Fibroblast of upper back skin (primary cell): ENCODE data around the gene ELL.

ENCODE experiments used
- DNase-seq: peaks from one replicate; pipeline ENCODE4 v3.0.0-alpha.2; 2013

Gene ELL

DNA sequence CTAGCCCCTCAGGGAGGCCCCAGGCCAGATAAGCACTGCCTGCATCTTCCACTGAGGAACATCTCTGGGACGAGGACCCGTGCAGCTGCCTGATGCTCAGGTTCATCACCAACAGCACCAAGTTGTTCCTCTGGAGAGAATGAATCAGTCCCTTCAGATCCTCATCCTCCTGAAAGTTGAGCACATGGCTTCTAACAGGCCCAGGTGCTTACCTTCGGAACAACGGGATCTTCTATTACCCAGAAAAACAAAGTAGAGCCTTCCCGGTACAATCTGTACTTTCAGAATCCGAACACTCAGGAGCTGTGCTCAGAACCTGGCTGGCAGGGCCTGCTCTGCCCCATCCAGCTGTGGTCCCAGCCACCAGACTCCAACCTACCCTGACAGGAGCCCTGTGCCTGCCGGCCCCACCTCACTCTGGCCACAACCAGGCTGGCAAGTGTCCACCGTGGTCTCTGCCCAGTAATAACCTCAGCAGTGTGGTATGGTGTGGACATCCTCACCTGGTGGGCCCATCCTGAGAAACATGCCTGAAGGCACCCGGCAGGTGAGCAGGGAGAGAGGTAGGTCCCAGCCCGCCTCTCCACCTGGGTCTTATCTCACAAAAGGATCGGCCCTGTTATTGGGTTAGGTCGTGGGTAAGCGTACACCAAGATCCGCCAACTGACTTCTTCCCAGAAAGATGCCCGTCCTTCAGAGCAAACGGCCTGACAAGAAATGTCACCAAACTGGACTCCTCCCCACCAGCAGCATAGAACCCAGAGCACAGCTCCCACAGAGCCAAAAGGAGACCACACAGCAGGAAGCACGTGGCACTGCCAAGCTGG is 34.1 kb downstream of the ELL start:
- DNase-seq: no peak

GRCh38 chr19:18486746-18487145 is 35.1 kb downstream of the ELL start:
- DNase-seq: no peak

DNA sequence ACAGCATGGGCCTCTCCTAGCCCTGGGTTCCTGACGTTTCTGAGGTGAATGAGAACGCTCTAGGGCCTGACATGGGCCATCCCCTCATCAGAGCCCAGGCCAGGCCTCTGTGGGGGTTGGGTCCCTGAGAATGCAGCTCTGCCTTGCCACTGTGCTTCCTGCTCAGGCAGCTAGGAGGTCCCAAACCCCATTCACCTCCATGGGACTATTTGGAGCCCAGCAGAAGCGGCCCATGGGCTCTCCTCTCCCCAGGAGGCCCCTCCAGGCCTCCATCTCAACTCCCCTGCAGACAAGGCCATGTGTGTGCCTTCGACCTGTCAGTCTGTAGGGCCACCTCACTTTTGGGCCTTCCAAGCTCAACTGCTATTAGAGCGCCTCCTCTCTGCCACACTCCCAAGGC is 36.9 kb downstream of the ELL start:
- DNase-seq: no peak

DNA sequence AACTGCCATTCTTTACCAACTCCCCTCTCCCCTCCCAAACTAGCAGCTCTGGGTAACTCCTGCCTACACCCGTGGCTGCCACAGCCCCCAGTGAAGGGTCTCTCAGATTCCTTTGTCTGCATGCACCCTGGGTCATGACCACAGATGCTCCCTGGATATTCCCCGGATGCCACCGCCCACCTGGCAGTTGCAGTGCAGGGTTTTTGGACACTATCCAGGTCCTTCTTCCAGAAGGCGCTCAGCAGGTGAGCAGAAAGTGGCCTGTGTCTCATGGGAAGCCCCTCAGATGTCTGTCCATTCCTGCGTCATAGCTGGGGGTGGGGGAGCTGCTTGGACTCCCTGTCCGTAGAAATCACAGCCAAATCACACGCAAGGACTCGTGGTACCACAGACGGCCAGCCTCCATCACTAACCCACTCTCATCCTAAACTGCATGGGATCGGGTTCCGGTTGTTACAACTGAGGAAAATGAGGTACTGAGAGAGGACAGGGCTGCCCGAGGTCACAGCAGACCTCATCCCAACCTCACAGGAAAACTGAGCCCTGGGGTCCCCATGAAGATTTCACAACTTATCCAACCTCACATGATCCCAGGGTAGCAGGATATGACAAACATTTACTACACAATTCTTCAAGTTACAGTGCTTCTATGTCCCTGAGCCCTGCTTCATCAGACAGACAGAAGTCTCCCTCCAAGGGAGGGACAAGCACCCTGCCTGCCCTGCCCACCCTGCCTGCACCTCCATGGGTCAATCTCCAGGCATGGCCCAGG is 38.6 kb downstream of the ELL start:
- no peak for DNase-seq

- DNase-seq: no peak
These were observed 40.2 kb downstream of the ELL start for GRCh38 chr19:18481505-18482222.

DNA sequence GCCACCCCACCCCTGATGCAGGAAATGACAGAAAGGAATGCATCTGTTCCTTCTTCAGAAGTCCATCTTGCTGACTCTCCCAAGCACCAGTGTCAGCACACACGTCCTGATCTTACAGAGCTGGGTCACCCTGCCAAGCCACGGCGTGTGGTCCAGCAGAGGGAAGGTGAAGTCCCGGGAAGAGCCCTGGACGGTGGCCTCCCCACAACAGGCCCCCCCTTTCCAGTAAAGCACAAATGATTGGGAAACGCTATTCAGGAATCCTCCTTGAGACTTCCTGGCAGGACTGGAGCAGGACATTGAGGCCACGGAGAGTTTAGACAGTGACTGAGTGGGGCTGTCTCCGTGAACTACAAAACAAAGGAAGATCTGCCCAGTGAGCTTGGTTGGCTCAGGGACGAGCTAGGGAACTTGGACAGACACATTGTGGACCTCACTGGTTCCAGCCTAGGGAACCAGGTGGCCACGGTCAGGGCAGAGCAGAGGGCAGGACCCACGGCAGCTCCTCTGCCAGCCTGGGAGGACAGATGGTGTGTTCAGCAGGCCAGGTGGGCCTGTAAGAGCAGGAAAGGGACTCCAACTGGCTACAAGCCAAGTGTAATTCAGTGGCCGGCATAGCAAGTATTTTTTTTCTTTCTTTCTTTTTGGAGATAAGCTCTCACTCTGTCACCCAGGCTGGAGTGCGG is 41.7 kb downstream of the ELL start:
- DNase-seq: peak; percentile 55

DNA sequence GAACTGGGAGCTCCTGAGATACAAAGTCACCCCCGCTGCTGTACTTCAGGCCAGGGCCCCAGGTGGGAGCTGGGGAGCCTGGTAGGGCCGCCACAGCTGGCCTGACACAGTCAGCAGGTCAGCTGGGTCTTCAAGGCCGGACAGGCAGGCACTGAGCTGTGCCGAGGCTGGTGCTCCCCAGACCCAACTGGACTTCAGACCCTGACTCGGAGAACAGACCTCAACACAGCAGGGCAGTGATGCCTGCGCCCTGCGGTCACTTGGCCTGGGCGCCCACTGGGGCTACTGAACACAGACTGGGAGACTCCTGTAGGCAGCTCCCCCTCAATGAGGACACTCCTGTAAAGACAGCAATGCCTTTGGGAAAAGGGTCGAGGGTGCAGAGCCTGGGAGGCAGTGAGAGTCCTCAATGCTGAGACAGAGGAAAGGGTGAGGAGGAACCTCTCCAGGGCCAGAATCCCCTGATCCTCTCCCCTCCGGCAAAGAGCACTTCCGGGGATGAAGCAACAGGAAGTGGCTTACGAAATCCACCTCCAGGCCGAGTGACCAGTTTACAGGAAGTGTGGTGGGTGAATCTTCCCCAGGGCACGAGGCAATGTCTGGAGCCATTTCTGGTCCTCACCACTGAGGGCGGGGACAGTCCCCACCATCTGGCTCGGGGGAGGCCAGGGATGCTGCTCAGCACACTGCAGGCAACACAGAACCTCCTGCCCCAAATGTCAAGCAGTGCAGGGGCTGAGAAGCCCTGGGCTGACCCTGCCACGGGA is 43.1 kb downstream of the ELL start:
- peak; percentile 85 for DNase-seq

DNA sequence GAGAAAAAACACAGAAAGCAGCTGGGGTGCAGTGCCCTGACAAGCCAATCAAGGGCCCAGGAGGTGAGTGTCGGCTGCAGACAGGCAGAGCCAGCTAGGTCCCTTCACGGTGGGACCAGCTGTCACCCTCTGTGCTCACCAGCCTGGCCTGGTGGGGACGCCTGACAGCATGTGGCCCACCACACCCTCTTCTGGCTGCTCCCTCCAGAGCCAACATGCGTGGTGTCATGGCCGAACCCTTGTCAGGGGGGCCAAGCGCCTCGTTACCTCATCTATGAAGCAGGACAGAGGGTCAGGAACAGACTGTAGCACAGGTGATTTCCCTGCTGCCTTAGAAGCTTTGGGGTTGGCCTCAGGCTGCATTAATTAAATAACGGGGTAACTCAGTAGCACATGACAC is 43.9 kb downstream of the ELL start:
- DNase-seq: no peak

GRCh38 chr19:18477042-18477779 is 44.7 kb downstream of the ELL start:
- peak; percentile 9 for DNase-seq

GRCh38 chr19:18476507-18477041 is 45.3 kb downstream of the ELL start:
- DNase-seq: no peak

GRCh38 chr19:18475762-18476331 is 46.0 kb downstream of the ELL start:
- no peak for DNase-seq

GRCh38 chr19:18475004-18475453 is 46.8 kb downstream of the ELL start:
- DNase-seq: no peak

DNA sequence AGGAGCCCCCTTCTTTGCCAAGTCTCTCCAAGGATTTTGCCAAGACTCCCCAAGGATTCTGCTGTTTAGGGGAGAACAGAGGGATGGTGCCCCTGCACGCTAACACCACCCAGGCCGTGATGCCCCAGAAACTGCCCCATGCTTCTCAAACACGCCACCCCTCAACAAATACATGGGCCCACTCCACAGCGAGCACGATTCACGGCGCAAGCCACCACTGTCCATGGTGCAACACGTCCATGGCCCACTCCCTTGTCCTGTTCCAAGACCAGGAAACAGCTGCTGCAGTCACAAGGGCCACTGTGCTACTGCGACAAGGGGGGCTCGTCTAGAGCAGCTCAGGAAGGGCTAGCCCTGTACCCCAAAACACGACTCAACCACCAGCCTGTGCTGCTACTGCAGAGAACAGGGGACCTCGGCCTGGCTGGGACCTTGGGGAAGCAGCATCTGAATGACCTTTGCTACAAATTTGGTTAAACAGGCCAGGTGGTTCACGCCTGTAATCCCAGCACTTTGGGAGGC is 47.4 kb downstream of the ELL start:
- no peak for DNase-seq

DNA sequence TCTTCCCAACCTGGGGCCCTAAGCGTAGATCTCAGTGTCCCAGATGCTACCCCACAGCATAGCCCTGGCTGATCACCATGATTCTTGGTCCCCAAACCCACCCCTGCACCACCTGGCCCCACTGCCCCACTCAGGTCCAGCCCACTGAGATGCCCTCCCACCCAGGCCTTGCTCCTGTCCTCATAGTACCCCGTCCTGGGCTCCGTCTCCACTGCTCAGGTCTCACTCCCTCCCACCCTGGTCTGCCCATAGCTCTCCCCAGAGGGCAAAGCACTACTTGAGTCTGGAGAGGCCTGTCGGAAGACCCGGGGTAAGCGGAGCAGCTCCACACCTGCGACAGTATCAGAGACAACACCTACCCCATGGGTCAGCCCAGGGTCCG is 48.2 kb downstream of the ELL start:
- no peak for DNase-seq

GRCh38 chr19:18473003-18473705 is 48.7 kb downstream of the ELL start:
- DNase-seq: no peak

- DNase-seq: no peak
These were observed 51.1 kb downstream of the ELL start for GRCh38 chr19:18470787-18471186.

- peak; percentile 49 for DNase-seq
These were observed 52.6 kb downstream of the ELL start for GRCh38 chr19:18469069-18469846.

DNA sequence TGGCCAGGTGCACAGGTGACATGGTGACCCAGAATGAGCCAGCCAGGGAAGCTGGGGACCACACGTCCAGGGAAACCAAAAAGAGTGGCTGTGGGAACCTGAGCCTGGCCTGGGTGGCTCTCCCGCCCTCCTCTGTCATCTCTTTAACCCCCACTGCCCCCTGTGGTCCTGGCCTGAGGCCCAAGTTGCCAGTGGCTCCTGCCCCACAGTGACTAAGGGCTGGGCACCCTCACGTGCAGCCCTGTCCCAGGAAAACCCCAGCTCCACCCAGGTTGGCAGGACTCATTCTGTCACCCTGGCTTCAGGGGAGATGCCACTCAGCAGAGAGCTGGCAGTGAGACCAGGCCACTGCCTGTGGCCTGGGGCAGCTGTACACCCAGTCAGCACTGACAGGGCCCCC is 53.4 kb downstream of the ELL start:
- DNase-seq: no peak

DNA sequence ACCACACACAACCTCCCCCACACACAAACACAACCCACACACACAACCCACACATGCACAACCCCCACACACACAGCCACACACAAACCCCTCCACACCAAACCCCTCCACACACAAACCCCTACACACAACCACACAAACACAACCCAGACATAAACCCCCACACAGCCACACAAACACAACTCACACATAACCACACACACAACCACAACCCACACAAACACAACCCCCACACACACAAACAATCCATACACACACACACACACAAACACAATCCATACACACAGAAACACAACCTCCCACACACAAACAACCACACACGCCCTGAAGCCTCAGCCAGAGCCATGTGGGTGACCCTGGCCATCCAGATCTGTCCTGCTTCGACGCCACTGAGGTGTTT is 53.9 kb downstream of the ELL start:
- no peak for DNase-seq
